Muscle of back (tissue), 11 donors: Measurements from ENCODE around the gene CASP8. TPM values are rescaled to one million over a fixed set of nuclear protein-coding genes. Genes with fewer than 3 reads are reported as not detected.
"Not testable (repeated sequence)": the region's sequence is repeated elsewhere in the genome, so short reads cannot be mapped to it uniquely, and the experiment has no call there.

ENCODE experiments used
- DNase-seq, 3 donors: peaks; one replicate each; pipeline versions ENCODE4 v3.0.0 to v3.0.0-alpha.2; 2013
- polyA plus RNA-seq, 10 donors: library from polyadenylated mRNA; unstranded; fragments of 120-200 nt; gene quantifications; one replicate each; pipeline ENCODE4 v1.2.1, GENCODE V29; 2013; ENCODE audit not compliant: insufficient read length in 10 of 10

Gene CASP8
- polyA plus RNA-seq, 10 donors, result 6.2 to 10.7 (median 8.4) TPM

GRCh38 chr2:201267278-201268030, 7.1 kb downstream of the CASP8 start:
- DNase-seq, result no peak

GRCh38 chr2:201269764-201270163, 9.4 kb downstream of the CASP8 start:
- DNase-seq, result no peak

GRCh38 chr2:201270293-201271001, 10.1 kb downstream of the CASP8 start:
- DNase-seq, result no peak

- no peak for DNase-seq
Measured at GRCh38 chr2:201271917-201272316, 11.6 kb downstream of the CASP8 start.

- no peak for DNase-seq
Measured at GRCh38 chr2:201273330-201273983, 13.1 kb downstream of the CASP8 start.

GRCh38 chr2:201275069-201275468, 14.7 kb downstream of the CASP8 start:
- no peak for DNase-seq

- DNase-seq, result no peak
Measured at GRCh38 chr2:201275990-201276389, 15.7 kb downstream of the CASP8 start.

- DNase-seq, result no peak
Measured at GRCh38 chr2:201276511-201276910, 16.2 kb downstream of the CASP8 start.

- DNase-seq, result no peak
Measured at GRCh38 chr2:201279079-201279478, 18.7 kb downstream of the CASP8 start.

- no peak for DNase-seq
Measured at GRCh38 chr2:201280191-201281040, 20.1 kb downstream of the CASP8 start.

GRCh38 chr2:201285499-201285898, 25.2 kb downstream of the CASP8 start:
- DNase-seq, result no peak

- DNase-seq, result not testable (repeated sequence)
Measured at GRCh38 chr2:201290457-201291148, 30.3 kb downstream of the CASP8 start.

- DNase-seq, result no peak
Measured at GRCh38 chr2:201298462-201299052, 38.2 kb downstream of the CASP8 start.

GRCh38 chr2:201299929-201300328, 39.6 kb downstream of the CASP8 start:
- not testable (repeated sequence) for DNase-seq

- DNase-seq, result no peak
Measured at GRCh38 chr2:201307876-201308275, 47.5 kb downstream of the CASP8 start.

- DNase-seq, result no peak
Measured at GRCh38 chr2:201308914-201309313, 48.6 kb downstream of the CASP8 start.

- no peak for DNase-seq
Measured at GRCh38 chr2:201313362-201313761, 53.0 kb downstream of the CASP8 start.

GRCh38 chr2:201319511-201319910, 59.2 kb downstream of the CASP8 start:
- no peak for DNase-seq

- no peak for DNase-seq
Measured at GRCh38 chr2:201320257-201320656, 59.9 kb downstream of the CASP8 start.

GRCh38 chr2:201320701-201321100, 60.4 kb downstream of the CASP8 start:
- DNase-seq, result no peak

- DNase-seq, result no peak
Measured at GRCh38 chr2:201322772-201323171, 62.4 kb downstream of the CASP8 start.
